ENCODE results near the gene PRSS2. TPM values are rescaled to one million over a fixed set of nuclear protein-coding genes. Genes with fewer than 3 reads are reported as not detected.

PRSS2 gene
- polyA plus RNA-seq, 1 donor (not counting 4 experiments of a cell fraction or from before 2014, with no cell fraction given): not detected

DNA sequence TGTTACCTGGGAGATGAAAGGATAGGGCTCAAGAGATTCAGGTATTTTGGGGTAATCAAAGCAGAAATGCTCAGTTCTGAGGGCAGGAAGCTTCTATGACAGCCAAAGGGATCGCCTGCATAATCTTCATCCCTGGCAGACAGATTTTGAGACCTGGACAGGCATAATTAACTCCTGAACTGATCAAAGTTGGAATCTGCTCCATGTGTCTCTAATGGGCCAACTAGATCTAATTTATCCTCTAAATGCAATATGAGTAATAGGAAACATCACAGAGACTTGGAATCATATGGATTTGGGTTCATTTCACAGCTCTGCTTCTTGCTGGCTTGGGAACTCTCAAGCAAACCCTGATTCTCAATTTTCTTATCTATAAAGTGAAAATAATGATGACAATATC lies 42.9 kb downstream of the PRSS2 start:
- Histone ChIP-seq H3K9me1 (ENCODE audit: control insufficient read depth, extremely low read depth, insufficient read depth, low read length) (no peaks in the 10 kb centered on the region), H3K4me1 (ENCODE audit: control insufficient read depth, extremely low read depth, insufficient read depth, low read length) (no peaks in the 10 kb centered on the region), H3K79me2 (ENCODE audit: control insufficient read depth, insufficient read depth, low read length) (no peaks in the 10 kb centered on the region), H2AFZ (ENCODE audit: control insufficient read depth, low read length) (no peak overlapping the region), H3K4me2 (ENCODE audit: control insufficient read depth, extremely low read depth, insufficient read depth, low read depth, low read length) (no peak overlapping the region), H3K27ac (ENCODE audit: control insufficient read depth, insufficient read depth, low read length) (no peak overlapping the region), H4K20me1 (ENCODE audit: control insufficient read depth, extremely low read depth, insufficient read depth, low read length) (no peaks in the 10 kb centered on the region), H3K9me3 (ENCODE audit: control insufficient read depth, low read depth, low read length) (no peaks in the 10 kb centered on the region), H3K36me3 (ENCODE audit: control insufficient read depth in 2 of 2, extremely low read depth in 1 of 2, insufficient read depth in 2 of 2, low read length in 2 of 2) (no peaks in the 10 kb centered on the region), H3K9ac (ENCODE audit: control insufficient read depth, extremely low read depth, insufficient read depth, low read length) (no peak overlapping the region), H3K4me3 (ENCODE audit: control insufficient read depth in 2 of 3, extremely low read depth in 1 of 3, insufficient read depth in 2 of 3, low read depth in 1 of 3, low read length in 3 of 3) (no peak overlapping the region), H3K27me3 (ENCODE audit: control insufficient read depth, extremely low read depth, insufficient read depth, low read length) (peaks cover 3% of the 10 kb centered on the region)
- dilution Hi-C loops (cut with MboI; ENCODE audit: extremely low pct_ligation_motif_present, low sequenced_read_pairs): loop anchor here (25.0 kb wide), 1 partner anchor 399 kb away; the partner anchor contains the start of gene TAS2R40
- DNase-seq (ENCODE audit: low read depth, low spot score): no peak
- TF ChIP-seq EZH2 (IDR thresholded peaks at IDR 0.05; ENCODE audit: low read length) (no peak), CTCF (optimal IDR thresholded peaks at IDR 0.05 in 1 of 3, IDR thresholded peaks at IDR 0.05 in 1 of 3, conservative IDR thresholded peaks at IDR 0.05 in 1 of 3; ENCODE audit: extremely low read depth in 1 of 3, insufficient read depth in 2 of 3, low read length in 3 of 3) (no peak)
- no peak for FAIRE-seq

GRCh38 chr7:142814451-142814850 lies 43.7 kb downstream of the PRSS2 start:
- FAIRE-seq (no peak), DNase-seq (ENCODE audit: low read depth, low spot score) (no peak)
- no peak overlapping the region for H3K9ac ChIP-seq (ENCODE audit: control insufficient read depth, extremely low read depth, insufficient read depth, low read length)
- no peak overlapping the region for H3K27ac ChIP-seq (ENCODE audit: control insufficient read depth, insufficient read depth, low read length)
- H3K36me3 ChIP-seq (ENCODE audit: control insufficient read depth in 2 of 2, extremely low read depth in 1 of 2, insufficient read depth in 2 of 2, low read length in 2 of 2): no peaks in the 10 kb centered on the region
- dilution Hi-C loops (cut with MboI; ENCODE audit: extremely low pct_ligation_motif_present, low sequenced_read_pairs): loop anchor here (25.0 kb wide), 1 partner anchor 398 kb away; the partner anchor contains the start of gene TAS2R40
- H3K9me3 ChIP-seq (ENCODE audit: control insufficient read depth, low read depth, low read length): no peaks in the 10 kb centered on the region
- no peak for TF ChIP-seq EZH2 (IDR thresholded peaks at IDR 0.05; ENCODE audit: low read length)
- no peak for TF ChIP-seq CTCF (optimal IDR thresholded peaks at IDR 0.05 in 1 of 3, IDR thresholded peaks at IDR 0.05 in 1 of 3, conservative IDR thresholded peaks at IDR 0.05 in 1 of 3; ENCODE audit: extremely low read depth in 1 of 3, insufficient read depth in 2 of 3, low read length in 3 of 3)
- peaks cover 3% of the 10 kb centered on the region for H3K27me3 ChIP-seq (ENCODE audit: control insufficient read depth, extremely low read depth, insufficient read depth, low read length)
- no peaks in the 10 kb centered on the region for H3K4me1 ChIP-seq (ENCODE audit: control insufficient read depth, extremely low read depth, insufficient read depth, low read length)
- no peaks in the 10 kb centered on the region for H3K9me1 ChIP-seq (ENCODE audit: control insufficient read depth, extremely low read depth, insufficient read depth, low read length)
- H3K4me3 ChIP-seq (ENCODE audit: control insufficient read depth in 2 of 3, extremely low read depth in 1 of 3, insufficient read depth in 2 of 3, low read depth in 1 of 3, low read length in 3 of 3): no peak overlapping the region
- H3K4me2 ChIP-seq (ENCODE audit: control insufficient read depth, extremely low read depth, insufficient read depth, low read depth, low read length): no peak overlapping the region
- no peak overlapping the region for H2AFZ ChIP-seq (ENCODE audit: control insufficient read depth, low read length)
- no peaks in the 10 kb centered on the region for H4K20me1 ChIP-seq (ENCODE audit: control insufficient read depth, extremely low read depth, insufficient read depth, low read length)
- no peaks in the 10 kb centered on the region for H3K79me2 ChIP-seq (ENCODE audit: control insufficient read depth, insufficient read depth, low read length)

Measured in keratinocyte (primary cell).